MCF 10A (cell line): ENCODE results near the gene SETD3. TPM values are rescaled to one million over a fixed set of nuclear protein-coding genes. Genes with fewer than 3 reads are reported as not detected.

Source experiments
- BruUV-seq: library from RNA; stranded (reverse); fragments of 400-500 nt; replicated peaks from 2 replicates; lab custom pipeline; 2021; lab: Mats Ljungman, UMichigan
- CTCF ChIA-PET: fragments of 300-600 bp; sonication (Branson Sonifier 250); formaldehyde crosslinking; extraction: SDS; loops from one replicate; lab custom pipeline; 2021; ENCODE audit warnings: antibody characterized with exemption, inconsistent platforms; lab: Yijun Ruan, JAX
- POLR2A ChIA-PET: fragments of 300-600, 350-650 bp; sonication (Branson Sonifier 250); formaldehyde crosslinking; extraction: SDS; loops from one replicate; lab custom pipeline; 2020; ENCODE audit warnings: antibody characterized with exemption, inconsistent platforms; lab: Yijun Ruan, JAX
- DNase-seq: peaks from one replicate; pipeline ENCODE4 v3.0.0-alpha.2; 2018; ENCODE audit not compliant: unreplicated experiment
- H3K27ac Mint-ChIP-seq: one replicate; pipeline ENCODE4 v1.8.0; 2022; ENCODE audit warnings: mild to moderate bottlenecking, low read depth, mixed read lengths; ENCODE audit not compliant: unreplicated experiment
- H3K27me3 Mint-ChIP-seq: one replicate; pipeline ENCODE4 v1.8.0; 2022; ENCODE audit warnings: mixed read lengths; ENCODE audit not compliant: insufficient read depth, unreplicated experiment
- H3K36me3 Mint-ChIP-seq: one replicate; pipeline ENCODE4 v1.8.0; 2022; ENCODE audit warnings: mild to moderate bottlenecking, moderate library complexity, mixed read lengths; ENCODE audit not compliant: insufficient read depth, unreplicated experiment
- H3K4me1 Mint-ChIP-seq: one replicate; pipeline ENCODE4 v1.8.0; 2022; ENCODE audit warnings: mixed read lengths; ENCODE audit not compliant: insufficient read depth, unreplicated experiment
- H3K4me3 Mint-ChIP-seq: one replicate; pipeline ENCODE4 v1.8.0; 2022; ENCODE audit warnings: mild to moderate bottlenecking, moderate library complexity, mixed read lengths; ENCODE audit not compliant: unreplicated experiment
- H3K9me3 Mint-ChIP-seq: one replicate; pipeline ENCODE4 v1.8.0; 2022; ENCODE audit warnings: mixed read lengths; ENCODE audit not compliant: unreplicated experiment
- CTCF ChIP-seq: fragments of 200-600 bp; IDR thresholded peaks from one replicate; pipeline ENCODE4 v1.8.0; 2022; ENCODE audit warnings: antibody characterized with exemption, mild to moderate bottlenecking; ENCODE audit not compliant: unreplicated experiment
- intact Hi-C: fragments of 100-400 bp; cut with micrococcal nuclease; formaldehyde crosslinking; loops from 2 replicates; pipeline ENCODE4 v1.14.1; 2022
- total RNA-seq: library from RNA; stranded (reverse); gene quantifications from 2 replicates; pipeline ENCODE4 v1.2.3, GENCODE V29; 2022

SETD3 gene
- total RNA-seq, 1 experiment from 2014 or later: 50.6 TPM

DNA sequence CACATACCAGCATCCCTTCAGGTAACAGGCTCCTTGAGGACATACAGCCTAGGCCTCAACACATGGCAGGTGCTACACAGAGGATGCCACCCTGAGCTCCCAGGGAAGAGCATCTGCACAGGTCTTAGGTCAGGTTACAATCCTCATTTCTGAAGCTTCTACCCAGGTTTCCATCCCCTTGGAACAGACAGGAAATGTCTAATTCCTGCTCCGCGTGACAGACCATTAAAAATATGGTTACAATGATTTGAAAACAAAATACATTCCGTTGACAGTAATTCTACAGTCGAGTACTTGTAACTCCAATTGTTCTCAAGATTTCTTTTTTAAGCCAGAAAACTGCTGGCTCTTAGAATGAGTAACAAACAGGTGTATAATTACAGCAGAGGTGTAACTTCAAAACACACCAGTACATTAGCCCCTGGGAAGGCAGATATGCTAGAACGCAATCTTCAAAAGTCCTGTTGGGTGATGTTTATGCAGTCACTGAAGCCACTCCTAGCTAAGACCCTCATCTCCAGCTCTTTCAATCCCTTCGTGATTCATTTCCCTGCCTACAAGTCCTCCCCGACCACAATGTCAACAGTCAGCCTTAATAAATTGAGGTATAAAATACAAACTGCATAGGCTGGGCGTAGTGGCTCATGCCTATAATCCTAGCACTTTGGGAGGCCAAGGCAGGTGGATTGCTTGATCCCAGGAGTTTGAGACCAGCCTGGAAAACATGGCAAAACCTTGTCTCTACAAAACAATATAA lies 11.6 kb downstream of the SETD3 start:
- peaks cover 13% of the 10 kb centered on the region for H3K36me3 Mint-ChIP-seq
- ChIA-PET POLR2A (interaction anchor here (1.1 kb wide), 1 partner anchor 12 kb away, joined by 3 read pairs; the partner anchor contains the start of genes CCNK and SETD3), CTCF (interaction anchor here (0.6 kb wide), 1 partner anchor 430 kb away, joined by 6 read pairs; no protein-coding TSS in a partner anchor)
- no peak overlapping the region for H3K4me3 Mint-ChIP-seq
- TF ChIP-seq CTCF: no peak
- peaks cover 7% of the 10 kb centered on the region for H3K4me1 Mint-ChIP-seq
- no peaks in the 10 kb centered on the region for H3K27me3 Mint-ChIP-seq
- no peak overlapping the region for H3K27ac Mint-ChIP-seq
- no peaks in the 10 kb centered on the region for H3K9me3 Mint-ChIP-seq
- no peak for DNase-seq
- BruUV-seq: no TSS peak
- intact Hi-C loops: no loop called here

DNA sequence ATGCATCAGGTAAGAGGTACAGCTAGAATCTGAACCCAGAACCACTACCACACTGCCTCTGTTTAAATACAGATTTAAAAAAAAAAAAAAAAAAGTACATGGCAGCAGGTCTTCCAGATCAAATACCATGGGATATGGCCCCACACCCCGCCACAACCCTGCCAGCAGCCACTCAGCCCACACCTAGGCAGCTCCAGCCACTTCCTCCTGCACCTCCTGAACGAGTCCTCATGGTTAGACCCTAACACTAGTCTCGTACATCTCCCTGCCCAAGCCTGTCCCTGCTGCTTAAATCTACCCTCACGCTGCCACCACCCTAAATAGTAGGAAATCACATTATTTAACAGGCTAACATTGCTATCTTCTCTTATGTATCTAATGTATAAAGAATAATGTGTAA lies 12.6 kb downstream of the SETD3 start:
- no peak for DNase-seq
- no peaks in the 10 kb centered on the region for H3K9me3 Mint-ChIP-seq
- peaks cover 7% of the 10 kb centered on the region for H3K4me1 Mint-ChIP-seq
- peak overlapping the region; percentile 5 for H3K27ac Mint-ChIP-seq
- no peak overlapping the region for H3K4me3 Mint-ChIP-seq
- ChIA-PET CTCF (interaction anchor here (0.6 kb wide), 1 partner anchor 431 kb away, joined by 6 read pairs; no protein-coding TSS in a partner anchor), POLR2A (interaction anchor here (1.0 kb wide), 1 partner anchor 14 kb away, joined by 3 read pairs; no protein-coding TSS in a partner anchor)
- no peaks in the 10 kb centered on the region for H3K27me3 Mint-ChIP-seq
- intact Hi-C loops: no loop called here
- BruUV-seq: no TSS peak
- peaks cover 20% of the 10 kb centered on the region for H3K36me3 Mint-ChIP-seq
- no peak for TF ChIP-seq CTCF

- no peak for TF ChIP-seq CTCF
- POLR2A ChIA-PET: interaction anchor here (1.0 kb wide), 1 partner anchor 15 kb away, joined by 3 read pairs; no protein-coding TSS in a partner anchor
- DNase-seq: no peak
- Mint-ChIP-seq H3K27ac (no peak overlapping the region), H3K4me1 (peaks cover 10% of the 10 kb centered on the region), H3K36me3 (peaks cover 22% of the 10 kb centered on the region), H3K27me3 (no peaks in the 10 kb centered on the region), H3K4me3 (no peak overlapping the region), H3K9me3 (no peaks in the 10 kb centered on the region)
- no TSS peak for BruUV-seq
- intact Hi-C loops: no loop called here
- CTCF ChIA-PET: no interaction called here
Measured at GRCh38 chr14:99467336-99468078, 13.2 kb downstream of the SETD3 start.

- no peak overlapping the region for H3K27ac Mint-ChIP-seq
- ChIA-PET POLR2A (no interaction called here), CTCF (no interaction called here)
- BruUV-seq: no TSS peak
- H3K4me3 Mint-ChIP-seq: no peak overlapping the region
- TF ChIP-seq CTCF: no peak
- H3K9me3 Mint-ChIP-seq: no peaks in the 10 kb centered on the region
- peaks cover 30% of the 10 kb centered on the region for H3K36me3 Mint-ChIP-seq
- intact Hi-C loops: no loop called here
- H3K27me3 Mint-ChIP-seq: no peaks in the 10 kb centered on the region
- peaks cover 16% of the 10 kb centered on the region for H3K4me1 Mint-ChIP-seq
- no peak for DNase-seq
Measured at GRCh38 chr14:99466758-99467157, 13.9 kb downstream of the SETD3 start.
